Measurements from ENCODE around the gene ATP2A3.

DNA sequence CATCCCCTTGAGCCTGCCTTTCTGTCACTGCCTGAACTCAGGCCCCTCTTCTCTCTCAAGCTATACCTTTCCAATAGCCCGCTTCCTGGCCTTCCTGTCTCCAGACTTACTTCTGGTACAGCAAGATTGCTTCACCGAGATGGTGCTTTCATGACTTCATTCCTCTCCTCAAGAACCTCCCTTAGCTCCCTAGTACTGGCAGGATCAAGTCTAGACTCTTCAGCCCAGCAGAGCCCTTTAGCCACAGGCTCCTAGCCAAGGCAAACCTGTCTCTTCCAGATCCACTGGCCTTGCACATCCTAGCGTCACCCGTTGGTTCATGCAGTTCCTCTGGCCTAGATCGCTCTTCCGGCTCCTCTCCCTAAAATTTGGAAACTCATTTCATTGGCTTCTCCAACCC lies 6.4 kb upstream of the ATP2A3 start:
- TF ChIP-seq POLR2AphosphoS5 (IDR thresholded peaks at IDR 0.05; ENCODE audit: borderline replicate concordance, low read depth, low read length): no peak
- TF ChIP-seq EZH2 (IDR thresholded peaks at IDR 0.05): no peak
- TF ChIP-seq FOXP2 (optimal IDR thresholded peaks at IDR 0.05; ENCODE audit: control extremely low read depth, extremely low read length, insufficient read depth): no peak
